Esophagus muscularis mucosa (tissue), 4 donors: Measurements from ENCODE around the gene OR1C1. TPM values are rescaled to one million over a fixed set of nuclear protein-coding genes. Genes with fewer than 3 reads are reported as not detected.

Source experiments
- total RNA-seq, 4 donors: library from RNA; depleted of rRNA; stranded (reverse); fragments of >200 nt; gene quantifications; one replicate each; pipeline versions ENCODE4 v1.1.0 to v1.2.1, GENCODE V29; 2016

The OR1C1 gene
- total RNA-seq, 4 donors from 2014 or later: not detected

Other genes starting within 250 kb of the OR1C1 start
- not detected for gene OR2C3, start 224.1 kb downstream of the OR1C1 start, total RNA-seq
- gene GCSAML, start 211.4 kb downstream of the OR1C1 start, total RNA-seq: 1 to 10 TPM in 1 of 4 donors, under 1 TPM in 3; 0.13 to 1.3 (median 0.53) TPM
- not detected for gene OR2G2, start 172.2 kb downstream of the OR1C1 start, total RNA-seq
- gene OR2G3, start 155.0 kb downstream of the OR1C1 start, total RNA-seq: not detected
- not detected for gene OR13G1, start 80.8 kb downstream of the OR1C1 start, total RNA-seq
- not detected for gene OR6F1, start 43.9 kb downstream of the OR1C1 start, total RNA-seq
- not detected for gene OR14K1, start 21.9 kb downstream of the OR1C1 start, total RNA-seq
- not detected for gene OR14A2, start 12.4 kb downstream of the OR1C1 start, total RNA-seq
- not detected for gene OR14A16, start 63.6 kb upstream of the OR1C1 start, total RNA-seq
- gene OR11L1, start 81.3 kb upstream of the OR1C1 start, total RNA-seq: not detected
- gene TRIM58, start 96.6 kb upstream of the OR1C1 start, total RNA-seq: 1 to 10 TPM in 2 of 4 donors, under 1 TPM in 2; 0.42 to 7.3 (median 1.9) TPM
- gene OR2W3, start 135.0 kb upstream of the OR1C1 start, total RNA-seq: 1 to 10 TPM in 1 of 4 donors, under 1 TPM in 2, not detected in 1; 0.34 to 1.9 (median 0.83) TPM
- not detected for gene OR2T8, start 159.7 kb upstream of the OR1C1 start, total RNA-seq
- gene OR2AJ1, start 164.3 kb upstream of the OR1C1 start, total RNA-seq: not detected
- not detected for gene OR2L8, start 188.3 kb upstream of the OR1C1 start, total RNA-seq
- gene OR2AK2, start 204.7 kb upstream of the OR1C1 start, total RNA-seq: not detected